CD4-positive, alpha-beta T cell (primary cell): ENCODE measurements around the gene GRIA1. TPM values are rescaled to one million over a fixed set of nuclear protein-coding genes. Genes with fewer than 3 reads are reported as not detected.

Experiments
- ATAC-seq: fragments of 200-7000 bp; cut with Tn5 transposase; one replicate; pipeline ENCODE4 v1.10.0; 2022; ENCODE audit warnings: mild to moderate bottlenecking; ENCODE audit not compliant: poor library complexity
- CTCF ChIA-PET: fragments of 350-600 bp; sonication (Branson Sonifier 250); formaldehyde crosslinking; loops from one replicate; lab custom pipeline; 2021; ENCODE audit warnings: antibody characterized with exemption, inconsistent platforms; lab: Charles Lee
- POLR2A ChIA-PET: fragments of 350-600 bp; sonication (Branson Sonifier 250); formaldehyde crosslinking; loops from one replicate; lab custom pipeline; 2021; ENCODE audit warnings: antibody characterized with exemption, inconsistent platforms; lab: Charles Lee
- DNase-seq, 14 experiments: peaks; one replicate each; pipeline ENCODE4 v3.0.0-alpha.2; 2013 to 2020; ENCODE audit warnings: mixed read lengths in 2 of 14
- H3K27ac ChIP-seq, 2 donors: one replicate each; pipeline versions ENCODE4 v1.5.1 to v1.7.0; 2013; ENCODE audit warnings: low read length in 2 of 2, low read depth in 1 of 2, mild to moderate bottlenecking in 1 of 2
- H3K27me3 ChIP-seq, 2 experiments: 1 replicate in 1 of 2; 2 replicates in 1 of 2; pipeline versions ENCODE4 v1.6.1 to v1.7.0; 2013; ENCODE audit warnings: low read length in 2 of 2, control low read depth in 1 of 2, mild to moderate bottlenecking in 1 of 2, moderate library complexity in 1 of 2; ENCODE audit not compliant: insufficient read depth in 2 of 2, control insufficient read depth in 1 of 2
- H3K36me3 ChIP-seq: one replicate; pipeline ENCODE4 v1.6.1; 2013; ENCODE audit warnings: low read length, control low read depth; ENCODE audit not compliant: insufficient read depth
- H3K4me1 ChIP-seq: one replicate; pipeline ENCODE4 v1.6.1; 2013; ENCODE audit warnings: low read length, control low read depth; ENCODE audit not compliant: insufficient read depth
- H3K4me3 ChIP-seq: one replicate; pipeline ENCODE4 v1.5.1; 2013; ENCODE audit warnings: mild to moderate bottlenecking, low read length, moderate library complexity
- H3K9me3 ChIP-seq, 2 experiments: 1 replicate in 1 of 2; 2 replicates in 1 of 2; pipeline versions ENCODE4 v1.6.1 to v1.7.0; 2013; ENCODE audit warnings: low read length in 2 of 2, mild to moderate bottlenecking in 2 of 2, control low read depth in 1 of 2, moderate library complexity in 1 of 2; ENCODE audit not compliant: control insufficient read depth in 1 of 2, insufficient read depth in 1 of 2
- H3K27ac Mint-ChIP-seq: one replicate; pipeline ENCODE4 v1.8.0; 2020; ENCODE audit warnings: mixed read lengths
- H3K27me3 Mint-ChIP-seq: one replicate; pipeline ENCODE4 v1.8.0; 2021; ENCODE audit warnings: mixed read lengths
- H3K36me3 Mint-ChIP-seq: one replicate; pipeline ENCODE4 v1.8.0; 2021; ENCODE audit warnings: low read depth, mixed read lengths
- H3K4me1 Mint-ChIP-seq: one replicate; pipeline ENCODE4 v1.8.0; 2021; ENCODE audit warnings: low read depth, mixed read lengths
- H3K4me3 Mint-ChIP-seq: one replicate; pipeline ENCODE4 v1.8.0; 2020; ENCODE audit warnings: mild to moderate bottlenecking, mixed read lengths
- H3K9me3 Mint-ChIP-seq: one replicate; pipeline ENCODE4 v1.8.0; 2020; ENCODE audit warnings: mixed read lengths
- intact Hi-C, 2 experiments: fragments of 100-400 bp; cut with DNase I in 1 of 2; cut with micrococcal nuclease in 1 of 2; formaldehyde crosslinking; loops; one replicate each; pipeline versions ENCODE4 v1.15.1 to v1.9.0; 2023 to 2025; cut with DNase I, micrococcal nuclease
- total RNA-seq, 174 experiments: library from RNA in 2 of 174; stranded (reverse) in 2 of 174; gene quantifications; one replicate each; pipeline ENCODE4 v1.2.3 and lab custom pipeline; 2021 to 2026
- TF ChIP-seq, protein P1 (sequence below): fragments of 200-600 bp; IDR thresholded peaks from one replicate; pipeline ENCODE4 v1.8.0; 2022; ENCODE audit warnings: antibody characterized with exemption, mild to moderate bottlenecking

GRIA1 gene
- total RNA-seq, 2 experiments from 2014 or later, result not detected

DNA sequence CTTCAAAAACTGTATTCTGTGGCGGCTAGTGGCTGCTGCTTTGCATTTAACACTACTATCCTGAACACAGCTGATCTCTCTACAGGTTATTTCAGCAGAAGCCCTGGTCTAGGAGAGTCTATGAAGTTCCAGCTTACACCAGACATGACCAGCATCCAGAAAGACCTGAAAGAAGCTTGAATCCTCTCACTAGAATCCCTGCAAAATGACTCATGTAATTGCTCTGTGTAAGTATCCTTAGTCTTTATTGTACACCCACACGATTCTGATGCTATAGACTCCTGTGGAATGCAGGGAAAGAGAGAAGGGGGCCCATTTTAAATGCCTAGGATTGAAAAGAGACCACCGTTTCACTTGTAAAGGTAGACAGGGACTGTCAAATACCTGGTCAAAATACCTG, 859 bp upstream of the GRIA1 start:
- TF ChIP-seq, protein P1, sequence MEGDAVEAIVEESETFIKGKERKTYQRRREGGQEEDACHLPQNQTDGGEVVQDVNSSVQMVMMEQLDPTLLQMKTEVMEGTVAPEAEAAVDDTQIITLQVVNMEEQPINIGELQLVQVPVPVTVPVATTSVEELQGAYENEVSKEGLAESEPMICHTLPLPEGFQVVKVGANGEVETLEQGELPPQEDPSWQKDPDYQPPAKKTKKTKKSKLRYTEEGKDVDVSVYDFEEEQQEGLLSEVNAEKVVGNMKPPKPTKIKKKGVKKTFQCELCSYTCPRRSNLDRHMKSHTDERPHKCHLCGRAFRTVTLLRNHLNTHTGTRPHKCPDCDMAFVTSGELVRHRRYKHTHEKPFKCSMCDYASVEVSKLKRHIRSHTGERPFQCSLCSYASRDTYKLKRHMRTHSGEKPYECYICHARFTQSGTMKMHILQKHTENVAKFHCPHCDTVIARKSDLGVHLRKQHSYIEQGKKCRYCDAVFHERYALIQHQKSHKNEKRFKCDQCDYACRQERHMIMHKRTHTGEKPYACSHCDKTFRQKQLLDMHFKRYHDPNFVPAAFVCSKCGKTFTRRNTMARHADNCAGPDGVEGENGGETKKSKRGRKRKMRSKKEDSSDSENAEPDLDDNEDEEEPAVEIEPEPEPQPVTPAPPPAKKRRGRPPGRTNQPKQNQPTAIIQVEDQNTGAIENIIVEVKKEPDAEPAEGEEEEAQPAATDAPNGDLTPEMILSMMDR, result no peak
- H3K27ac ChIP-seq, result no peak overlapping the region
- ATAC-seq (no peak), DNase-seq (no peak)
- peaks cover 48% of the 10 kb centered on the region for H3K27me3 Mint-ChIP-seq
- no peak overlapping the region for H3K27ac Mint-ChIP-seq
- H3K9me3 Mint-ChIP-seq, result no peaks in the 10 kb centered on the region
- H3K4me1 ChIP-seq, result no peaks in the 10 kb centered on the region
- intact Hi-C loops, result no loop called here
- H3K36me3 ChIP-seq, result no peaks in the 10 kb centered on the region
- CTCF ChIA-PET, result no interaction called here
- POLR2A ChIA-PET, result no interaction called here
- H3K4me1 Mint-ChIP-seq, result no peaks in the 10 kb centered on the region
- no peak overlapping the region for H3K4me3 Mint-ChIP-seq
- peaks cover 8 to 24% of the 10 kb centered on the region in 2 experiments for H3K27me3 ChIP-seq
- H3K36me3 Mint-ChIP-seq, result no peaks in the 10 kb centered on the region
- H3K9me3 ChIP-seq, result peaks cover 0 to 5% of the 10 kb centered on the region in 2 experiments
- no peak overlapping the region for H3K4me3 ChIP-seq

DNA sequence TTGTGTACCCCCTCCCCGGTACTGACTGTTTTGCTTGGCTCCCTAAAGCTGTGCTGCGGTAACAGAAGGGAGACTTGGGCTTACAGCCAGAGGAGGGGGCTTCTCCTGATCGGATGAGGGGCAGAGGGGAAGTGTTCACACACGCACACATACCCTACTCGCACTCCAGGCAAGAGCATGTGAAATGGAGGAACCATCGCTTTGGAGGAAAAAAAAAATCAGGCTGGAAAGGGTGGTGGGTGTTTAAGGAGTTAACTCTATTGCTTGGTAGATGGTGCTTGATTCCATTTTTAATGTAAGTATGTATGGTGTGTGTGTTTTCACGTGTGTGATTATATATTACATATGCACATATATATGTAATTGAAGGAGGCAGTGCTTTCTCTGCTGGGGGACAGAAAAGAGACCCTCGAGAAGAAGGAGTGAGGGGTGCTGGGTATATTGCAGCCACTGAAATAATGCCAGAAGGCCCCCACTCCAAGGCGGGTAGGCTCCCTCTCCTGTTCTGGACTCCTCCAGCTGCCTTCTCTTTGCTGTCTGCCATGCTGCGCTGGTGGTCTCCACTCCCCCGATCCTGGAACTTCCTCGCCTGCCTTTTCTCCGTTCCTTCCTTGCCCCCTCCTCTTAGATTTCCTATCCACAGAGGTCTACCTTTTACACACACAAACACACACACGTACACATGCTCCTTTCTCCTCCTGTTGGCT, 721 bp downstream of the GRIA1 start:
- Mint-ChIP-seq H3K9me3 (no peaks in the 10 kb centered on the region), H3K36me3 (no peaks in the 10 kb centered on the region), H3K4me3 (no peak overlapping the region), H3K4me1 (no peaks in the 10 kb centered on the region), H3K27ac (no peak overlapping the region), H3K27me3 (peaks cover 43% of the 10 kb centered on the region)
- H3K9me3 ChIP-seq, result peaks cover 0 to 5% of the 10 kb centered on the region in 2 experiments
- CTCF ChIA-PET, result no interaction called here
- peaks cover 8 to 24% of the 10 kb centered on the region in 2 experiments for H3K27me3 ChIP-seq
- intact Hi-C loops, result no loop called here
- no peaks in the 10 kb centered on the region for H3K4me1 ChIP-seq
- no peak overlapping the region for H3K27ac ChIP-seq
- ATAC-seq, result no peak
- H3K4me3 ChIP-seq, result no peak overlapping the region
- no peak for DNase-seq
- H3K36me3 ChIP-seq, result no peaks in the 10 kb centered on the region
- POLR2A ChIA-PET, result no interaction called here
- TF ChIP-seq, protein P1, result no peak

DNA sequence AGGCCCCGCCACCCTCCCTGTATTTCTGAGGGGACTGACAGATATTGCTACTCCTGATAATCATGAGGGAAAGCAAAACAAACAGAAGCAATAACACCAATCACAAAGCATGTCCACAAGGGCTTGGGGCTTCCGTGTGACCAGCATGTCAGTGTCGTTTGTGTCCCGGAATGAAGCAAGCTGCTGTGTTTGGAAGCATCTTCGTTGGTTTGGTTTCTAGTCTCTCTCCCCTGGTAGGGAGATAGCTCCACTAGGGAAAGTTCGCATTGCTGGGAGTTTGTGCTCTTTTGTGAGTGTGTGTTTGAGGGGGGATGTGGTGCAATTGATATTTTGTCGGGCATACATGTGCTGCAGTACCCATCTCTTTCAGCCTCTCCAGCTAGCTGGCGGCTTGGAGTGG, 1.4 kb downstream of the GRIA1 start:
- intact Hi-C loops, result no loop called here
- H3K27ac Mint-ChIP-seq, result no peak overlapping the region
- H3K27me3 ChIP-seq, result peaks cover 8 to 24% of the 10 kb centered on the region in 2 experiments
- TF ChIP-seq, protein P1, result no peak
- H3K9me3 Mint-ChIP-seq, result no peaks in the 10 kb centered on the region
- DNase-seq, result no peak
- H3K36me3 ChIP-seq, result no peaks in the 10 kb centered on the region
- no peak overlapping the region for H3K4me3 Mint-ChIP-seq
- CTCF ChIA-PET, result no interaction called here
- no peak overlapping the region for H3K4me3 ChIP-seq
- no peak for ATAC-seq
- no peak overlapping the region for H3K27ac ChIP-seq
- no peaks in the 10 kb centered on the region for H3K4me1 Mint-ChIP-seq
- H3K9me3 ChIP-seq, result peaks cover 0 to 5% of the 10 kb centered on the region in 2 experiments
- H3K27me3 Mint-ChIP-seq, result peaks cover 43% of the 10 kb centered on the region
- POLR2A ChIA-PET, result no interaction called here
- no peaks in the 10 kb centered on the region for H3K4me1 ChIP-seq
- H3K36me3 Mint-ChIP-seq, result no peaks in the 10 kb centered on the region
